ENCODE results near the gene MBD4.

The MBD4 gene

GRCh38 chr3:129429080-129429451 lies 10.7 kb downstream of the MBD4 start:
- Histone ChIP-seq H4K20me1 (ENCODE audit: insufficient read depth) (no peaks in the 10 kb centered on the region), H3K27me3 (ENCODE audit: insufficient read depth, low read depth) (no peaks in the 10 kb centered on the region; the same call in 1 of the 2 replicates), H3K79me2 (ENCODE audit: insufficient read depth, low read depth) (no peaks in the 10 kb centered on the region), H3K36me3 (ENCODE audit: insufficient read depth) (peaks cover 3% of the 10 kb centered on the region; the same call in 1 of the 2 replicates), H3K4me3 (IDR thresholded peaks at IDR 0.05; ENCODE audit: insufficient read depth, low read depth, low read length) (no peak overlapping the region), H3K4me2 (peak overlapping the region; percentile 70), H3K9ac (no peak overlapping the region), H3K4me1 (ENCODE audit: low read depth, poor library complexity, severe bottlenecking) (peaks cover 53% of the 10 kb centered on the region), H2AFZ (ENCODE audit: low read depth) (no peak overlapping the region), H3K27ac (peak overlapping the region; percentile 51)
- no peak for TF ChIP-seq CTCF (conservative IDR thresholded peaks at IDR 0.05; ENCODE audit: low read depth, low read length)

GRCh38 chr3:129428376-129429079 lies 11.2 kb downstream of the MBD4 start, which contains the start of gene EFCAB12:
Gene EFCAB12 (minus strand): TSS chr3:129428636. CDS start chr3:129428488, 148 bp downstream.
- peak within 1 kb of the TSS; percentile 51 for H3K27ac ChIP-seq
- H4K20me1 ChIP-seq (ENCODE audit: insufficient read depth): no peaks in the 10 kb centered on the region
- no peak for TF ChIP-seq CTCF (conservative IDR thresholded peaks at IDR 0.05; ENCODE audit: low read depth, low read length)
- peak within 1 kb of the TSS; percentile 91 for H3K4me3 ChIP-seq (IDR thresholded peaks at IDR 0.05; ENCODE audit: insufficient read depth, low read depth, low read length)
- peak within 1 kb of the TSS; percentile 49; the same call in 1 of the 2 replicates for H2AFZ ChIP-seq (ENCODE audit: low read depth)
- H3K4me1 ChIP-seq (ENCODE audit: low read depth, poor library complexity, severe bottlenecking): peaks cover 49% of the 10 kb centered on the region
- no peaks in the 10 kb centered on the region; the same call in 1 of the 2 replicates for H3K36me3 ChIP-seq (ENCODE audit: insufficient read depth)
- no peak within 1 kb of the TSS for H3K9ac ChIP-seq
- H3K79me2 ChIP-seq (ENCODE audit: insufficient read depth, low read depth): no peaks in the 10 kb centered on the region
- peak within 1 kb of the TSS; percentile 70 for H3K4me2 ChIP-seq
- H3K27me3 ChIP-seq (ENCODE audit: insufficient read depth, low read depth): no peaks in the 10 kb centered on the region; the same call in 1 of the 2 replicates

DNA sequence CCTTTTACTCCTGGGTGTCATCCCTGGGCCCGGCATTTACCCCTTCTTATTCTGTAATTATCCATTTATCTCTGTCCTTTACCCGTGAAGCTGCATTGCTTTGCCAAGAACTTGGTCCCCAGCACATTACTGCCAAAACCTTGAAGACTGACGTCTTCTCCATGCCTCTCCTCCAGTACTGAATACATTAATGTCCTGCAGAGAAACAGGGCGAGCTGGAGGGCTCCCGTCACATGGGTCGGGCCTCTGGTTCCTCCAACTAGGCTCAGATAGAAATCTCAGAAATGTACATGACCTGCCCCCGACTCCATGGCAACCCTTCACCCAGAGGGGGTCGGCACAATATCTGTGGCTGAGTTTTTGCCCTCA lies 11.8 kb downstream of the MBD4 start:
- peak overlapping the region; percentile 49; the same call in 1 of the 2 replicates for H2AFZ ChIP-seq (ENCODE audit: low read depth)
- H3K4me1 ChIP-seq (ENCODE audit: low read depth, poor library complexity, severe bottlenecking): peaks cover 46% of the 10 kb centered on the region
- no peak for TF ChIP-seq CTCF (conservative IDR thresholded peaks at IDR 0.05; ENCODE audit: low read depth, low read length)
- no peaks in the 10 kb centered on the region; the same call in 1 of the 2 replicates for H3K36me3 ChIP-seq (ENCODE audit: insufficient read depth)
- no peaks in the 10 kb centered on the region for H3K79me2 ChIP-seq (ENCODE audit: insufficient read depth, low read depth)
- no peak overlapping the region for H3K9ac ChIP-seq
- peak overlapping the region; percentile 91 for H3K4me3 ChIP-seq (IDR thresholded peaks at IDR 0.05; ENCODE audit: insufficient read depth, low read depth, low read length)
- H3K27me3 ChIP-seq (ENCODE audit: insufficient read depth, low read depth): no peaks in the 10 kb centered on the region; the same call in 1 of the 2 replicates
- peak overlapping the region; percentile 70 for H3K4me2 ChIP-seq
- H4K20me1 ChIP-seq (ENCODE audit: insufficient read depth): no peaks in the 10 kb centered on the region
- no peak overlapping the region for H3K27ac ChIP-seq

DNA sequence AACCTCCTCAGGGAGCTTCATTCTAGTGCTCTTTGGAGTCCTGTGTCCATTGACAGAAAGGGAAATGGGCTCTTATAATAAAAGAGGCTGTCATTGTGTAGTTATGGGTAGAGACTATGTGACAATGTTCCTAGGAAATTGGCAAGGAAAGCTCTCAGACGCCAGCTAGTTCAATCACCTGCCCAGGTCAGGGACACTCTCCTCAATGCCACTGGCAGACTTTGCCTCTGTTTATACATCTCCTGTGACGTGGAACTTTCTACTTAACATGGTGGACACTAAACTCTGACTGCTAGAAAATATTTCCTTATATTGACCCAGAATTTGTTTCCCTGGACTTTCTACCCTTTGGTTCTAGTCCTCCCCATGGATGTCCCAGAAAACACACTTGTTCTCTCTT lies 14.1 kb downstream of the MBD4 start:
- Histone ChIP-seq H3K36me3 (ENCODE audit: insufficient read depth) (no peaks in the 10 kb centered on the region), H3K27me3 (ENCODE audit: insufficient read depth, low read depth) (no peaks in the 10 kb centered on the region; the same call in 1 of the 2 replicates), H4K20me1 (ENCODE audit: insufficient read depth) (no peaks in the 10 kb centered on the region), H3K4me3 (IDR thresholded peaks at IDR 0.05; ENCODE audit: insufficient read depth, low read depth, low read length) (no peak overlapping the region), H3K9ac (no peak overlapping the region), H2AFZ (ENCODE audit: low read depth) (no peak overlapping the region), H3K4me2 (no peak overlapping the region), H3K27ac (no peak overlapping the region), H3K4me1 (ENCODE audit: low read depth, poor library complexity, severe bottlenecking) (peaks cover 37% of the 10 kb centered on the region), H3K79me2 (ENCODE audit: insufficient read depth, low read depth) (no peaks in the 10 kb centered on the region)
- no peak for TF ChIP-seq CTCF (conservative IDR thresholded peaks at IDR 0.05; ENCODE audit: low read depth, low read length)

Measured in KMS-11 (cell line).